GM12891 (cell line): Measurements from ENCODE around the gene PALB2.

Source experiments
- PAX5 ChIP-seq: IDR thresholded peaks from 2 replicates; pipeline ENCODE4 v1.6.1; 2011; ENCODE audit warnings: low read length, moderate library complexity, mild to moderate bottlenecking; ENCODE audit not compliant: insufficient read depth, severe bottlenecking
- POLR2A ChIP-seq: IDR thresholded peaks from 2 replicates; pipeline ENCODE4 v1.6.1; 2011; ENCODE audit warnings: low read depth, low read length, control low read depth
- POLR2AphosphoS5 ChIP-seq: IDR thresholded peaks from 2 replicates; pipeline ENCODE4 v1.6.1; 2011; ENCODE audit warnings: low read depth, low read length, control low read depth
- SPI1 ChIP-seq: IDR thresholded peaks from 2 replicates; pipeline ENCODE4 v1.6.1; 2011; ENCODE audit warnings: low read depth, low read length, control low read depth
- TAF1 ChIP-seq: IDR thresholded peaks from 2 replicates; pipeline ENCODE4 v1.6.1; 2011; ENCODE audit warnings: low read depth, low read length, control low read depth

DNA sequence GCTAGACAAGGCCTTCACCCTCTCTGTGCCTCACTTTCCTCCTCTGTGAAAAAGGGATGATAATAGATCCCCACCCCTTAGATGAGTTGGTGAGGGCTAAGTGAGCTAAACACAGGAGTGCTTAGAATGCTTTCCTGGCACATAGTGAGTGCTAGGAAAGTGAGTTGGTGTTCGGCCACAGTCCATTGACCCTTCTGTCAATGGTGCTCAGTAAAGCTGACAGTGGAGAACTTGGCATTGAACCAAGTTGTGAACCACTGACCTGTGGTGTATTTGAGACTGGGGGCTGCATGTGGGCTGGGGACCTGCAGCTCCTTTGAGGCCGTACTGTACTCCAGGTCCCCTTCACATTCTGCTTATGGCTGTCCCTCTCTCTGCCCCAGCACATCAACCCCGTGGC lies 42.4 kb upstream of the PALB2 start:
- TF ChIP-seq POLR2A (no peak), TAF1 (no peak), PAX5 (no peak), POLR2AphosphoS5 (no peak), SPI1 (no peak)
